Skin of body (tissue), 3 donors: Measurements from ENCODE around the gene SYNGR3. TPM values are rescaled to one million over a fixed set of nuclear protein-coding genes. Genes with fewer than 3 reads are reported as not detected.
A peak's percentile ranks its signal among the peaks of the same experiment; 100 is the strongest.

Source experiments
- DNase-seq: peaks from one replicate; lab custom pipeline; 2025; lab: John Stamatoyannopoulos, UW
- small RNA-seq: library from RNA; depleted of rRNA; stranded (forward); fragments of <200 nt; gene quantifications from one replicate; pipeline ENCODE3, GENCODE V24; 2014; ENCODE audit warnings: low replicate concordance
- total RNA-seq: library from RNA; depleted of rRNA; stranded (reverse); fragments of >200 nt; gene quantifications from one replicate; pipeline ENCODE4 v1.2.3, GENCODE V29; 2014

The SYNGR3 gene
- total RNA-seq, 1 donor from 2014 or later, result 0.69 TPM

- peak; percentile 93 for DNase-seq
Measured at GRCh38 chr16:2039274-2040031, 49.7 kb downstream of the SYNGR3 start.

- no peak for DNase-seq
Measured at GRCh38 chr16:2040041-2040786, 50.4 kb downstream of the SYNGR3 start.

GRCh38 chr16:2040787-2041522 is 51.2 kb downstream of the SYNGR3 start:
- no peak for DNase-seq

GRCh38 chr16:2042171-2042985 is 52.6 kb downstream of the SYNGR3 start:
- DNase-seq, result no peak

- no peak for DNase-seq
Measured at GRCh38 chr16:2042986-2043666, 53.4 kb downstream of the SYNGR3 start.

Small RNAs within 50 kb of the gene (small RNA-seq; reads per million reads assigned to genes)
- gene AC005363.2, result not detected
- gene RN7SL219P, result not detected
- gene SNORA10, result not detected
- not detected for gene SNORA64

Other genes with a start within 250 kb of the SYNGR3 start
- 18.1 TPM for gene NME3, start 218.4 kb upstream of the SYNGR3 start, total RNA-seq
- 5.5 TPM for gene EME2, start 217.2 kb upstream of the SYNGR3 start, total RNA-seq
- 23.5 TPM for gene MRPS34, start 216.8 kb upstream of the SYNGR3 start, total RNA-seq
- 32.7 TPM for gene SPSB3, start 207.4 kb upstream of the SYNGR3 start, total RNA-seq
- gene NUBP2, start 207.0 kb upstream of the SYNGR3 start, total RNA-seq, result 26.0 TPM
- gene IGFALS, start 196.3 kb upstream of the SYNGR3 start, total RNA-seq, result not detected
- 31.1 TPM for gene HAGH, start 163.1 kb upstream of the SYNGR3 start, total RNA-seq
- 26.0 TPM for gene FAHD1, start 162.8 kb upstream of the SYNGR3 start, total RNA-seq
- 0.39 TPM for gene MEIOB, start 117.8 kb upstream of the SYNGR3 start, total RNA-seq
- gene HS3ST6, start 71.6 kb upstream of the SYNGR3 start, total RNA-seq, result 4.3 TPM
- gene MSRB1, start 46.8 kb upstream of the SYNGR3 start, total RNA-seq, result 9.2 TPM
- 14.2 TPM for gene RPL3L, start 35.3 kb upstream of the SYNGR3 start, total RNA-seq
- gene NDUFB10, start 30.4 kb upstream of the SYNGR3 start, total RNA-seq, result 72.4 TPM
- gene RPS2, start 25.1 kb upstream of the SYNGR3 start, total RNA-seq, result 1,364 TPM
- not detected for gene RNF151, start 23.1 kb upstream of the SYNGR3 start, total RNA-seq
- gene TBL3, start 17.9 kb upstream of the SYNGR3 start, total RNA-seq, result 17.5 TPM
- 0.39 TPM for gene NOXO1, start 8.5 kb upstream of the SYNGR3 start, total RNA-seq
- 5.8 TPM for gene GFER, start 5.8 kb upstream of the SYNGR3 start, total RNA-seq
- gene ZNF598, start 19.9 kb downstream of the SYNGR3 start, total RNA-seq, result 12.8 TPM
- gene NPW, start 29.8 kb downstream of the SYNGR3 start, total RNA-seq, result 2.2 TPM
- gene NHERF2, start 36.9 kb downstream of the SYNGR3 start, total RNA-seq, result 20.1 TPM
- gene NTHL1, start 57.9 kb downstream of the SYNGR3 start, total RNA-seq, result 14.8 TPM
- 58.9 TPM for gene TSC2, start 58.0 kb downstream of the SYNGR3 start, total RNA-seq
- gene PKD1, start 145.9 kb downstream of the SYNGR3 start, total RNA-seq, result 76.2 TPM
- 1.6 TPM for gene RAB26, start 158.7 kb downstream of the SYNGR3 start, total RNA-seq
- 17.3 TPM for gene TRAF7, start 165.8 kb downstream of the SYNGR3 start, total RNA-seq
- 0.79 TPM for gene CASKIN1, start 206.6 kb downstream of the SYNGR3 start, total RNA-seq
- gene MLST8, start 215.5 kb downstream of the SYNGR3 start, total RNA-seq, result 9.4 TPM
- 2.7 TPM for gene BRICD5, start 220.9 kb downstream of the SYNGR3 start, total RNA-seq
- 4.1 TPM for gene PGP, start 224.9 kb downstream of the SYNGR3 start, total RNA-seq
- gene E4F1, start 233.6 kb downstream of the SYNGR3 start, total RNA-seq, result 23.2 TPM
- gene DNASE1L2, start 246.5 kb downstream of the SYNGR3 start, total RNA-seq, result 17.3 TPM